Measurements from ENCODE around the gene MFF. TPM values are rescaled to one million over a fixed set of nuclear protein-coding genes. Genes with fewer than 3 reads are reported as not detected.

Gene MFF
- total and polyA plus RNA-seq, 2 donors: 78.2 to 126 TPM

- no peak for DNase-seq (ENCODE audit: extremely low spot score)
- no peaks in the 10 kb centered on the region for H3K36me3 ChIP-seq (ENCODE audit: insufficient read depth)
- 92% methylated on average over 1 of the region's 1 CpG for WGBS
- no peak overlapping the region for H3K4me3 ChIP-seq (ENCODE audit: low read depth, low read length)
- no peak overlapping the region for H3K27ac ChIP-seq (ENCODE audit: low read depth)
- no peaks in the 10 kb centered on the region for H3K4me1 ChIP-seq (ENCODE audit: insufficient read depth)
Observed at GRCh38 chr2:227313310-227313709, 11.7 kb upstream of the MFF start.

GRCh38 chr2:227317834-227318233 is 7.2 kb upstream of the MFF start:
- no peak for DNase-seq (ENCODE audit: extremely low spot score)
- no peaks in the 10 kb centered on the region for H3K4me1 ChIP-seq (ENCODE audit: insufficient read depth)
- H3K36me3 ChIP-seq (ENCODE audit: insufficient read depth): no peaks in the 10 kb centered on the region
- WGBS: 99% methylated on average over 2 of the region's 2 CpGs
- no peak overlapping the region for H3K27ac ChIP-seq (ENCODE audit: low read depth)
- no peak overlapping the region for H3K4me3 ChIP-seq (ENCODE audit: low read depth, low read length)

- Histone ChIP-seq H3K4me3 (ENCODE audit: low read depth, low read length) (no peak overlapping the region), H3K4me1 (ENCODE audit: insufficient read depth) (no peaks in the 10 kb centered on the region), H3K27ac (ENCODE audit: low read depth) (no peak overlapping the region), H3K36me3 (ENCODE audit: insufficient read depth) (no peaks in the 10 kb centered on the region)
- no peak for DNase-seq (ENCODE audit: extremely low spot score)
- WGBS: 88% methylated on average over 33 of the region's 33 CpGs
Observed at GRCh38 chr2:227320305-227321094, 4.6 kb upstream of the MFF start.

- H3K4me3 ChIP-seq (ENCODE audit: low read depth, low read length): no peak overlapping the region
- no peaks in the 10 kb centered on the region for H3K4me1 ChIP-seq (ENCODE audit: insufficient read depth)
- H3K36me3 ChIP-seq (ENCODE audit: insufficient read depth): no peaks in the 10 kb centered on the region
- WGBS: 83% methylated on average over 5 of the region's 5 CpGs
- no peak for DNase-seq (ENCODE audit: extremely low spot score)
- no peak overlapping the region for H3K27ac ChIP-seq (ENCODE audit: low read depth)
Observed at GRCh38 chr2:227322530-227323205, 2.4 kb upstream of the MFF start.

GRCh38 chr2:227323818-227324217 is 1.2 kb upstream of the MFF start:
- no peaks in the 10 kb centered on the region for H3K36me3 ChIP-seq (ENCODE audit: insufficient read depth)
- no peak overlapping the region for H3K27ac ChIP-seq (ENCODE audit: low read depth)
- no peak overlapping the region for H3K4me3 ChIP-seq (ENCODE audit: low read depth, low read length)
- H3K4me1 ChIP-seq (ENCODE audit: insufficient read depth): no peaks in the 10 kb centered on the region
- DNase-seq (ENCODE audit: extremely low spot score): no peak
- 98% methylated on average over 4 of the region's 4 CpGs for whole genome bisulfite sequencing

- H3K4me1 ChIP-seq (ENCODE audit: insufficient read depth): no peaks in the 10 kb centered on the region
- H3K36me3 ChIP-seq (ENCODE audit: insufficient read depth): no peaks in the 10 kb centered on the region
- no peak for DNase-seq (ENCODE audit: extremely low spot score)
- peak overlapping the region; percentile 90 for H3K4me3 ChIP-seq (ENCODE audit: low read depth, low read length)
- 9% methylated on average over 6 of the region's 6 CpGs for WGBS
- no peak overlapping the region for H3K27ac ChIP-seq (ENCODE audit: low read depth)
Observed at GRCh38 chr2:227324642-227324994, 433 bp upstream of the MFF start.

GRCh38 chr2:227325839-227326195 is 766 bp downstream of the MFF start:
- under 1% methylated on average over 13 of the region's 13 CpGs for WGBS
- no peak for DNase-seq (ENCODE audit: extremely low spot score)
- H3K4me1 ChIP-seq (ENCODE audit: insufficient read depth): no peaks in the 10 kb centered on the region
- H3K4me3 ChIP-seq (ENCODE audit: low read depth, low read length): peak overlapping the region; percentile 90
- H3K27ac ChIP-seq (ENCODE audit: low read depth): no peak overlapping the region
- no peaks in the 10 kb centered on the region for H3K36me3 ChIP-seq (ENCODE audit: insufficient read depth)

GRCh38 chr2:227326783-227327182 is 1.7 kb downstream of the MFF start:
- WGBS: 94% methylated on average over 6 of the region's 6 CpGs

GRCh38 chr2:227335713-227336112 is 10.7 kb downstream of the MFF start:
- no peak for DNase-seq (ENCODE audit: extremely low spot score)
- Histone ChIP-seq H3K4me3 (ENCODE audit: low read depth, low read length) (no peak overlapping the region), H3K4me1 (ENCODE audit: insufficient read depth) (no peaks in the 10 kb centered on the region), H3K27ac (ENCODE audit: low read depth) (no peak overlapping the region), H3K36me3 (ENCODE audit: insufficient read depth) (peaks cover 3% of the 10 kb centered on the region)
- 92% methylated on average over 1 of the region's 1 CpG for WGBS

More at GRCh38 chr2:227326783-227327182, 1.7 kb downstream of the MFF start:
- no peak overlapping the region for H3K4me3 ChIP-seq (ENCODE audit: low read depth, low read length)
- no peaks in the 10 kb centered on the region for H3K36me3 ChIP-seq (ENCODE audit: insufficient read depth)
- no peaks in the 10 kb centered on the region for H3K4me1 ChIP-seq (ENCODE audit: insufficient read depth)
- DNase-seq (ENCODE audit: extremely low spot score): no peak
- H3K27ac ChIP-seq (ENCODE audit: low read depth): no peak overlapping the region

- peaks cover 3% of the 10 kb centered on the region for H3K36me3 ChIP-seq (ENCODE audit: insufficient read depth)
- 95% methylated on average over 2 of the region's 2 CpGs for WGBS
- DNase-seq (ENCODE audit: extremely low spot score): no peak
- H3K4me1 ChIP-seq (ENCODE audit: insufficient read depth): no peaks in the 10 kb centered on the region
- no peak overlapping the region for H3K4me3 ChIP-seq (ENCODE audit: low read depth, low read length)
- H3K27ac ChIP-seq (ENCODE audit: low read depth): no peak overlapping the region
Observed at GRCh38 chr2:227337442-227337841, 12.4 kb downstream of the MFF start.

GRCh38 chr2:227339098-227339599 is 14.1 kb downstream of the MFF start:
- Histone ChIP-seq H3K36me3 (ENCODE audit: insufficient read depth) (peaks cover 1% of the 10 kb centered on the region), H3K4me1 (ENCODE audit: insufficient read depth) (no peaks in the 10 kb centered on the region), H3K27ac (ENCODE audit: low read depth) (no peak overlapping the region), H3K4me3 (ENCODE audit: low read depth, low read length) (no peak overlapping the region)
- 91% methylated on average over 2 of the region's 2 CpGs for WGBS
- DNase-seq (ENCODE audit: extremely low spot score): no peak

- 74% methylated on average over 6 of the region's 6 CpGs for WGBS
- no peak overlapping the region for H3K27ac ChIP-seq (ENCODE audit: low read depth)
- H3K36me3 ChIP-seq (ENCODE audit: insufficient read depth): peaks cover 1% of the 10 kb centered on the region
- H3K4me1 ChIP-seq (ENCODE audit: insufficient read depth): no peaks in the 10 kb centered on the region
- DNase-seq (ENCODE audit: extremely low spot score): no peak
- no peak overlapping the region for H3K4me3 ChIP-seq (ENCODE audit: low read depth, low read length)
Observed at GRCh38 chr2:227340106-227340505, 15.1 kb downstream of the MFF start.

- H3K27ac ChIP-seq (ENCODE audit: low read depth): no peak overlapping the region
- WGBS: 83% methylated on average over 2 of the region's 2 CpGs
- no peak overlapping the region for H3K4me3 ChIP-seq (ENCODE audit: low read depth, low read length)
- DNase-seq (ENCODE audit: extremely low spot score): no peak
- no peaks in the 10 kb centered on the region for H3K36me3 ChIP-seq (ENCODE audit: insufficient read depth)
- no peaks in the 10 kb centered on the region for H3K4me1 ChIP-seq (ENCODE audit: insufficient read depth)
Observed at GRCh38 chr2:227341553-227341952, 16.5 kb downstream of the MFF start.

- DNase-seq (ENCODE audit: extremely low spot score): no peak
- H3K4me1 ChIP-seq (ENCODE audit: insufficient read depth): no peaks in the 10 kb centered on the region
- H3K27ac ChIP-seq (ENCODE audit: low read depth): no peak overlapping the region
- H3K4me3 ChIP-seq (ENCODE audit: low read depth, low read length): no peak overlapping the region
- no peaks in the 10 kb centered on the region for H3K36me3 ChIP-seq (ENCODE audit: insufficient read depth)
- 88% methylated on average over 2 of the region's 2 CpGs for WGBS
Observed at GRCh38 chr2:227344231-227344630, 19.2 kb downstream of the MFF start.
